ENCODE results near the gene PCSK6. TPM values are rescaled to one million over a fixed set of nuclear protein-coding genes. Genes with fewer than 3 reads are reported as not detected.

Gene PCSK6
- total RNA-seq, 1 experiment from 2014 or later = 10.6 TPM

DNA sequence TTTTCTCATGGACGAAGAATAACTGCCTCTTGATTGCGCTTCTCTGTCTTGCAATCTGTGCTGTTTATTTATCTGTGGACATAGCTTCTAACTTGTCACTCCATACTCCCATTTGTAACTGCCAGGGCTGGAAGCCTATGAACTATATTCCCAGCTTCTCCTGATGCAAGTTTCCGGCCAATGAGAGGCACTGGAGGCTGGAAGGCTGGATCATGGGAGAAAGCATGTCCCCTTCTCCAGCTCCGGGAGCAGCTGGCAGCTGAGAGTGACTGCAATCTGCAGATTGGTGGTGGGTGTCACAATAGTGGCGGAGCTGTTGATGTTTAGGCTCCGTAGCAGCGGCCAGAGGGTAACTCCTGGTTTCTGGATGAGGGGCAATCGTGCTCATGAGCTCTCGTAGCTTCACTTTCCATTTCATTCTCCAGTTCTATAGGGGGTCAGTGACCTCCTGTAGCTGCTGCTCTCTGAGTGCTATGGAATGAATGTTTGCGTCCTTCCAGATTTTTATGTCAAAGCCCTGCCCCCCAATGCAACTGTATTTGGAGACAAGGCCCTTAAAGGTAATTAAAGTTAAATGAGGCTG is 35.7 kb upstream of the PCSK6 start:
- DNase-seq (ENCODE audit: low read depth, low spot score) (no peak), ATAC-seq (no peak)
- ChIA-PET CTCF (no interaction called here), POLR2A (no interaction called here)
- H3K27me3 ChIP-seq (ENCODE audit: control insufficient read depth, insufficient read depth, low read length) = no peaks in the 10 kb centered on the region
- H3K27ac ChIP-seq (ENCODE audit: low read length) = no peak overlapping the region
- intact Hi-C loops (cut with micrococcal nuclease; ENCODE audit: unreplicated experiment) = no loop called here
- no peaks in the 10 kb centered on the region for H3K9me3 ChIP-seq (ENCODE audit: control insufficient read depth, insufficient read depth, low read depth, low read length)
- in situ Hi-C loops (cut with HindIII; ENCODE audit: low pct_unique_long_range_greater_than_20kb, low sequenced_read_pairs) = no loop called here
- no peaks in the 10 kb centered on the region for H3K4me1 ChIP-seq (ENCODE audit: control insufficient read depth, insufficient read depth, low read length)
- no peaks in the 10 kb centered on the region for H3K36me3 ChIP-seq (ENCODE audit: control insufficient read depth, insufficient read depth, low read length)
- TF ChIP-seq SIN3A (IDR thresholded peaks at IDR 0.05; ENCODE audit: borderline replicate concordance, insufficient read depth, low read depth, low read length) = no peak
- TF ChIP-seq, protein P1, sequence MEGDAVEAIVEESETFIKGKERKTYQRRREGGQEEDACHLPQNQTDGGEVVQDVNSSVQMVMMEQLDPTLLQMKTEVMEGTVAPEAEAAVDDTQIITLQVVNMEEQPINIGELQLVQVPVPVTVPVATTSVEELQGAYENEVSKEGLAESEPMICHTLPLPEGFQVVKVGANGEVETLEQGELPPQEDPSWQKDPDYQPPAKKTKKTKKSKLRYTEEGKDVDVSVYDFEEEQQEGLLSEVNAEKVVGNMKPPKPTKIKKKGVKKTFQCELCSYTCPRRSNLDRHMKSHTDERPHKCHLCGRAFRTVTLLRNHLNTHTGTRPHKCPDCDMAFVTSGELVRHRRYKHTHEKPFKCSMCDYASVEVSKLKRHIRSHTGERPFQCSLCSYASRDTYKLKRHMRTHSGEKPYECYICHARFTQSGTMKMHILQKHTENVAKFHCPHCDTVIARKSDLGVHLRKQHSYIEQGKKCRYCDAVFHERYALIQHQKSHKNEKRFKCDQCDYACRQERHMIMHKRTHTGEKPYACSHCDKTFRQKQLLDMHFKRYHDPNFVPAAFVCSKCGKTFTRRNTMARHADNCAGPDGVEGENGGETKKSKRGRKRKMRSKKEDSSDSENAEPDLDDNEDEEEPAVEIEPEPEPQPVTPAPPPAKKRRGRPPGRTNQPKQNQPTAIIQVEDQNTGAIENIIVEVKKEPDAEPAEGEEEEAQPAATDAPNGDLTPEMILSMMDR (IDR thresholded peaks at IDR 0.05) = no peak
- TF ChIP-seq POLR2AphosphoS5 (IDR thresholded peaks at IDR 0.05; ENCODE audit: low read depth, low read length) = no peak
- TF ChIP-seq, protein P2, sequence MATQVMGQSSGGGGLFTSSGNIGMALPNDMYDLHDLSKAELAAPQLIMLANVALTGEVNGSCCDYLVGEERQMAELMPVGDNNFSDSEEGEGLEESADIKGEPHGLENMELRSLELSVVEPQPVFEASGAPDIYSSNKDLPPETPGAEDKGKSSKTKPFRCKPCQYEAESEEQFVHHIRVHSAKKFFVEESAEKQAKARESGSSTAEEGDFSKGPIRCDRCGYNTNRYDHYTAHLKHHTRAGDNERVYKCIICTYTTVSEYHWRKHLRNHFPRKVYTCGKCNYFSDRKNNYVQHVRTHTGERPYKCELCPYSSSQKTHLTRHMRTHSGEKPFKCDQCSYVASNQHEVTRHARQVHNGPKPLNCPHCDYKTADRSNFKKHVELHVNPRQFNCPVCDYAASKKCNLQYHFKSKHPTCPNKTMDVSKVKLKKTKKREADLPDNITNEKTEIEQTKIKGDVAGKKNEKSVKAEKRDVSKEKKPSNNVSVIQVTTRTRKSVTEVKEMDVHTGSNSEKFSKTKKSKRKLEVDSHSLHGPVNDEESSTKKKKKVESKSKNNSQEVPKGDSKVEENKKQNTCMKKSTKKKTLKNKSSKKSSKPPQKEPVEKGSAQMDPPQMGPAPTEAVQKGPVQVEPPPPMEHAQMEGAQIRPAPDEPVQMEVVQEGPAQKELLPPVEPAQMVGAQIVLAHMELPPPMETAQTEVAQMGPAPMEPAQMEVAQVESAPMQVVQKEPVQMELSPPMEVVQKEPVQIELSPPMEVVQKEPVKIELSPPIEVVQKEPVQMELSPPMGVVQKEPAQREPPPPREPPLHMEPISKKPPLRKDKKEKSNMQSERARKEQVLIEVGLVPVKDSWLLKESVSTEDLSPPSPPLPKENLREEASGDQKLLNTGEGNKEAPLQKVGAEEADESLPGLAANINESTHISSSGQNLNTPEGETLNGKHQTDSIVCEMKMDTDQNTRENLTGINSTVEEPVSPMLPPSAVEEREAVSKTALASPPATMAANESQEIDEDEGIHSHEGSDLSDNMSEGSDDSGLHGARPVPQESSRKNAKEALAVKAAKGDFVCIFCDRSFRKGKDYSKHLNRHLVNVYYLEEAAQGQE (IDR thresholded peaks at IDR 0.05; ENCODE audit: insufficient read depth in 1 of 2, low read depth in 2 of 2, low read length in 1 of 2) = no peak
- no peak for TF ChIP-seq TCF7L2 (IDR thresholded peaks at IDR 0.05; ENCODE audit: low read depth, low read length)
- H3K4me3 ChIP-seq (ENCODE audit: low read depth in 2 of 2, low read length in 2 of 2) = no peak overlapping the region
- BruUV-seq (replicated peaks) = no TSS peak

DNA sequence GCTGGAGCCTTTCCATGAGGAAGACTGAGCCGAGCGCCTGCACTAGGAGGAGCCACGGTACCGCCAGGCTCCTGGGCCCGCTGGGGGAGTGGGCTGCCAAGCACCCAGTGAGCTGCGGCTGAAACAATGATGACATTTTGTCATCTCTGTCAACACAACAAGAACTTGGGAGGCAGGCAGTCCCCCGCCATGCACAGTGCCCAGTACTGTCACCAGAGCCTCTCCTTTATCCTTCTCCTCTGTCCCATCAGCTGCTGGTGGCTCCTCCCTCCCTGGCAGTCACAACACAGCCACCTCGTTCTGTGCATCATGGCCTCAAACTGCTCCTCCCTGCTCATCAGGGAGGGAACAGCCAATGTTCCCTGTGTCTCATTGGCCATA is 34.0 kb upstream of the PCSK6 start:
- TF ChIP-seq, protein P1 (IDR thresholded peaks at IDR 0.05) = no peak
- TF ChIP-seq SIN3A (IDR thresholded peaks at IDR 0.05; ENCODE audit: borderline replicate concordance, insufficient read depth, low read depth, low read length) (no peak), TCF7L2 (IDR thresholded peaks at IDR 0.05; ENCODE audit: low read depth, low read length) (no peak), POLR2AphosphoS5 (IDR thresholded peaks at IDR 0.05; ENCODE audit: low read depth, low read length) (no peak)
- TF ChIP-seq, protein P2 (IDR thresholded peaks at IDR 0.05; ENCODE audit: insufficient read depth in 1 of 2, low read depth in 2 of 2, low read length in 1 of 2) = no peak
- CTCF ChIA-PET = interaction anchor here (0.6 kb wide), 1 partner anchor 60 kb away, joined by 7 read pairs; no protein-coding TSS in a partner anchor
- POLR2A ChIA-PET = no interaction called here
- Histone ChIP-seq H3K27me3 (ENCODE audit: control insufficient read depth, insufficient read depth, low read length) (peaks cover 10% of the 10 kb centered on the region), H3K27ac (ENCODE audit: low read length) (no peak overlapping the region), H3K4me1 (ENCODE audit: control insufficient read depth, insufficient read depth, low read length) (no peaks in the 10 kb centered on the region), H3K36me3 (ENCODE audit: control insufficient read depth, insufficient read depth, low read length) (no peaks in the 10 kb centered on the region), H3K9me3 (ENCODE audit: control insufficient read depth, insufficient read depth, low read depth, low read length) (no peaks in the 10 kb centered on the region), H3K4me3 (ENCODE audit: low read depth in 2 of 2, low read length in 2 of 2) (no peak overlapping the region)
- intact Hi-C loops (cut with micrococcal nuclease; ENCODE audit: unreplicated experiment) (no loop called here), in situ Hi-C loops (cut with HindIII; ENCODE audit: low pct_unique_long_range_greater_than_20kb, low sequenced_read_pairs) (no loop called here)
- DNase-seq (ENCODE audit: low read depth, low spot score) (no peak), ATAC-seq (0 out of 2 replicates have a peak, but pooled peaks have one; percentile 40)
- no TSS peak for BruUV-seq (replicated peaks)

All from Panc1 (cell line).